ENCODE measurements around the gene IDS. TPM values are rescaled to one million over a fixed set of nuclear protein-coding genes. Genes with fewer than 3 reads are reported as not detected.
"Not testable (repeated sequence)": the region's sequence is repeated elsewhere in the genome, so short reads cannot be mapped to it uniquely, and the experiment has no call there.

The IDS gene
- total RNA-seq (85.8 TPM), polyA plus RNA-seq (ENCODE audit: insufficient read depth, low read depth, low replicate concordance) (19.6 TPM)
- long read RNA-seq, donor 1, full-length matches to known transcripts = 9 of 19 reads
- long read RNA-seq, donor 1, partial matches to known transcripts = 10 of 19 reads
- long read RNA-seq, donor 1, other reads (novel, unspliced or antisense) = 0 of 19 reads
- long read RNA-seq, donor 2, full-length matches to known transcripts = 7 of 7 reads
- long read RNA-seq, donor 2, partial matches to known transcripts = 0 of 7 reads
- long read RNA-seq, donor 2, other reads (novel, unspliced or antisense) = 0 of 7 reads
- long read RNA-seq, donor 3, full-length matches to known transcripts = 5 of 5 reads
- long read RNA-seq, donor 3, partial matches to known transcripts = 0 of 5 reads
- long read RNA-seq, donor 3, other reads (novel, unspliced or antisense) = 0 of 5 reads
- long read RNA-seq, donor 4, full-length matches to known transcripts = 6 of 6 reads
- long read RNA-seq, donor 4, partial matches to known transcripts = 0 of 6 reads
- long read RNA-seq, donor 4, other reads (novel, unspliced or antisense) = 0 of 6 reads
- long read RNA-seq, donor 5 = 0 reads
- long read RNA-seq, donor 6 = 0 reads
- long read RNA-seq, donor 7, full-length matches to known transcripts = 9 of 28 reads
- long read RNA-seq, donor 7, partial matches to known transcripts = 5 of 28 reads
- long read RNA-seq, donor 7, other reads (novel, unspliced or antisense) = 14 of 28 reads
- long read RNA-seq, donor 8, full-length matches to known transcripts = 1 of 1 reads
- long read RNA-seq, donor 8, partial matches to known transcripts = 0 of 1 reads
- long read RNA-seq, donor 8, other reads (novel, unspliced or antisense) = 0 of 1 reads
- long read RNA-seq, donor 9, full-length matches to known transcripts = 5 of 5 reads
- long read RNA-seq, donor 9, partial matches to known transcripts = 0 of 5 reads
- long read RNA-seq, donor 9, other reads (novel, unspliced or antisense) = 0 of 5 reads
- long read RNA-seq, donor 10, full-length matches to known transcripts = 8 of 8 reads
- long read RNA-seq, donor 10, partial matches to known transcripts = 0 of 8 reads
- long read RNA-seq, donor 10, other reads (novel, unspliced or antisense) = 0 of 8 reads

- peak within 1 kb of the TSS; percentile 80 to 86 for H3K27ac ChIP-seq (ENCODE audit: low read depth in 2 of 2, low read length in 2 of 2)
- FAIRE-seq (no peak), DNase-seq (peak; percentile 91 to 96 (median 94))
- intact Hi-C loops (cut with DNase I) = no loop called here
- H3K36me3 ChIP-seq (ENCODE audit: control insufficient read depth in 2 of 3, insufficient read depth in 3 of 3, low read length in 3 of 3) = peaks cover 0 to 19% (median 4%) of the 10 kb centered on the region in 3 donors
- TF ChIP-seq CTCF (IDR thresholded peaks at IDR 0.05; ENCODE audit: borderline replicate concordance, extremely low read depth, insufficient read depth) = no peak
- peak within 1 kb of the TSS; percentile 16 to 80 (median 65) for H3K9ac ChIP-seq (ENCODE audit: low read length in 3 of 3)
- H3K4me1 ChIP-seq (ENCODE audit: control insufficient read depth in 2 of 3, insufficient read depth in 2 of 3, low read depth in 1 of 3, low read length in 3 of 3) = peaks cover 0 to 4% (median 0%) of the 10 kb centered on the region in 3 donors
- H3K9me3 ChIP-seq (ENCODE audit: control insufficient read depth in 2 of 3, insufficient read depth in 1 of 3, low read length in 3 of 3) = no peaks in the 10 kb centered on the region
- peak within 1 kb of the TSS; percentile 52 to 90 (median 87) for H3K4me3 ChIP-seq (ENCODE audit: low read length in 3 of 3)
- no peaks in the 10 kb centered on the region for H3K27me3 ChIP-seq (ENCODE audit: control insufficient read depth, insufficient read depth, low read length)
These were observed at the start of gene IDS for GRCh38 chrX:149504915-149505651. TSS of gene IDS (minus strand) at chrX:149505306. CDS start at chrX:149505137, 169 bp downstream.

- H3K9ac ChIP-seq (ENCODE audit: low read length in 3 of 3); H3K27ac ChIP-seq (ENCODE audit: low read depth in 2 of 2, low read length in 2 of 2); H3K4me3 ChIP-seq (ENCODE audit: low read length in 3 of 3); intact Hi-C loops (cut with DNase I); H3K4me1 ChIP-seq (ENCODE audit: control insufficient read depth in 2 of 3, insufficient read depth in 2 of 3, low read depth in 1 of 3, low read length in 3 of 3); DNase-seq; H3K27me3 ChIP-seq (ENCODE audit: control insufficient read depth, insufficient read depth, low read length); H3K9me3 ChIP-seq (ENCODE audit: control insufficient read depth in 2 of 3, insufficient read depth in 1 of 3, low read length in 3 of 3); H3K36me3 ChIP-seq (ENCODE audit: control insufficient read depth in 2 of 3, insufficient read depth in 3 of 3, low read length in 3 of 3); FAIRE-seq: not testable (repeated sequence)
These were observed 46.8 kb upstream of the IDS start for GRCh38 chrX:149551939-149552248.

- intact Hi-C loops (cut with DNase I); FAIRE-seq; H3K4me3 ChIP-seq (ENCODE audit: low read length in 3 of 3); DNase-seq; H3K27ac ChIP-seq (ENCODE audit: low read depth in 2 of 2, low read length in 2 of 2); H3K36me3 ChIP-seq (ENCODE audit: control insufficient read depth in 2 of 3, insufficient read depth in 3 of 3, low read length in 3 of 3); H3K27me3 ChIP-seq (ENCODE audit: control insufficient read depth, insufficient read depth, low read length); H3K9ac ChIP-seq (ENCODE audit: low read length in 3 of 3); H3K9me3 ChIP-seq (ENCODE audit: control insufficient read depth in 2 of 3, insufficient read depth in 1 of 3, low read length in 3 of 3); H3K4me1 ChIP-seq (ENCODE audit: control insufficient read depth in 2 of 3, insufficient read depth in 2 of 3, low read depth in 1 of 3, low read length in 3 of 3): not testable (repeated sequence)
These were observed 46.3 kb upstream of the IDS start for GRCh38 chrX:149551245-149551938.

- H3K9me3 ChIP-seq (ENCODE audit: control insufficient read depth in 2 of 3, insufficient read depth in 1 of 3, low read length in 3 of 3); H3K4me3 ChIP-seq (ENCODE audit: low read length in 3 of 3); intact Hi-C loops (cut with DNase I); H3K36me3 ChIP-seq (ENCODE audit: control insufficient read depth in 2 of 3, insufficient read depth in 3 of 3, low read length in 3 of 3); H3K27ac ChIP-seq (ENCODE audit: low read depth in 2 of 2, low read length in 2 of 2); H3K4me1 ChIP-seq (ENCODE audit: control insufficient read depth in 2 of 3, insufficient read depth in 2 of 3, low read depth in 1 of 3, low read length in 3 of 3); H3K9ac ChIP-seq (ENCODE audit: low read length in 3 of 3); H3K27me3 ChIP-seq (ENCODE audit: control insufficient read depth, insufficient read depth, low read length); FAIRE-seq; DNase-seq: not testable (repeated sequence)
These were observed 45.3 kb upstream of the IDS start for GRCh38 chrX:149550454-149550853.

- H3K4me3 ChIP-seq (ENCODE audit: low read length in 3 of 3); H3K36me3 ChIP-seq (ENCODE audit: control insufficient read depth in 2 of 3, insufficient read depth in 3 of 3, low read length in 3 of 3); DNase-seq; FAIRE-seq; H3K27me3 ChIP-seq (ENCODE audit: control insufficient read depth, insufficient read depth, low read length); H3K9ac ChIP-seq (ENCODE audit: low read length in 3 of 3); H3K27ac ChIP-seq (ENCODE audit: low read depth in 2 of 2, low read length in 2 of 2); intact Hi-C loops (cut with DNase I); H3K4me1 ChIP-seq (ENCODE audit: control insufficient read depth in 2 of 3, insufficient read depth in 2 of 3, low read depth in 1 of 3, low read length in 3 of 3); H3K9me3 ChIP-seq (ENCODE audit: control insufficient read depth in 2 of 3, insufficient read depth in 1 of 3, low read length in 3 of 3): not testable (repeated sequence)
These were observed 44.6 kb upstream of the IDS start, which contains the start of gene HSFX3 for GRCh38 chrX:149549701-149550100. TSS of gene HSFX3 (minus strand) at chrX:149549924. CDS start at chrX:149549852, 72 bp downstream.

GRCh38 chrX:149547782-149548181, 42.7 kb upstream of the IDS start:
- H3K27ac ChIP-seq (ENCODE audit: low read depth in 2 of 2, low read length in 2 of 2); intact Hi-C loops (cut with DNase I); H3K9ac ChIP-seq (ENCODE audit: low read length in 3 of 3); H3K36me3 ChIP-seq (ENCODE audit: control insufficient read depth in 2 of 3, insufficient read depth in 3 of 3, low read length in 3 of 3); DNase-seq; H3K27me3 ChIP-seq (ENCODE audit: control insufficient read depth, insufficient read depth, low read length); FAIRE-seq; H3K4me3 ChIP-seq (ENCODE audit: low read length in 3 of 3); H3K9me3 ChIP-seq (ENCODE audit: control insufficient read depth in 2 of 3, insufficient read depth in 1 of 3, low read length in 3 of 3); H3K4me1 ChIP-seq (ENCODE audit: control insufficient read depth in 2 of 3, insufficient read depth in 2 of 3, low read depth in 1 of 3, low read length in 3 of 3): not testable (repeated sequence)

Measured in kidney (tissue), 22 donors.